Stimulated activated CD4-positive, alpha-beta T cell treated with anti-CD3 and anti-CD28 coated beads, Interleukin-15, amount 100 ng/mL, for 1 hour (primary cell): Measurements from ENCODE around the gene AR.

Source experiments
- DNase-seq, 2 donors: peaks; one replicate each; pipeline ENCODE4 v3.0.0-alpha.2; 2020; ENCODE audit warnings: low read depth in 1 of 2, low spot score in 1 of 2

Gene AR, protein sequence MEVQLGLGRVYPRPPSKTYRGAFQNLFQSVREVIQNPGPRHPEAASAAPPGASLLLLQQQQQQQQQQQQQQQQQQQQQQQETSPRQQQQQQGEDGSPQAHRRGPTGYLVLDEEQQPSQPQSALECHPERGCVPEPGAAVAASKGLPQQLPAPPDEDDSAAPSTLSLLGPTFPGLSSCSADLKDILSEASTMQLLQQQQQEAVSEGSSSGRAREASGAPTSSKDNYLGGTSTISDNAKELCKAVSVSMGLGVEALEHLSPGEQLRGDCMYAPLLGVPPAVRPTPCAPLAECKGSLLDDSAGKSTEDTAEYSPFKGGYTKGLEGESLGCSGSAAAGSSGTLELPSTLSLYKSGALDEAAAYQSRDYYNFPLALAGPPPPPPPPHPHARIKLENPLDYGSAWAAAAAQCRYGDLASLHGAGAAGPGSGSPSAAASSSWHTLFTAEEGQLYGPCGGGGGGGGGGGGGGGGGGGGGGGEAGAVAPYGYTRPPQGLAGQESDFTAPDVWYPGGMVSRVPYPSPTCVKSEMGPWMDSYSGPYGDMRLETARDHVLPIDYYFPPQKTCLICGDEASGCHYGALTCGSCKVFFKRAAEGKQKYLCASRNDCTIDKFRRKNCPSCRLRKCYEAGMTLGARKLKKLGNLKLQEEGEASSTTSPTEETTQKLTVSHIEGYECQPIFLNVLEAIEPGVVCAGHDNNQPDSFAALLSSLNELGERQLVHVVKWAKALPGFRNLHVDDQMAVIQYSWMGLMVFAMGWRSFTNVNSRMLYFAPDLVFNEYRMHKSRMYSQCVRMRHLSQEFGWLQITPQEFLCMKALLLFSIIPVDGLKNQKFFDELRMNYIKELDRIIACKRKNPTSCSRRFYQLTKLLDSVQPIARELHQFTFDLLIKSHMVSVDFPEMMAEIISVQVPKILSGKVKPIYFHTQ

GRCh38 chrX:67543818-67544217, at the start of gene AR:
Gene AR, plus strand, starts transcription at chrX:67544021. Its CDS starts 1,126 bp downstream, at chrX:67545147.
- DNase-seq, result no peak

- no peak for DNase-seq
Measured at GRCh38 chrX:67500617-67501016, 43.2 kb upstream of the AR start.

GRCh38 chrX:67503004-67503403, 40.8 kb upstream of the AR start:
- no peak for DNase-seq

GRCh38 chrX:67503453-67503852, 40.4 kb upstream of the AR start:
- DNase-seq, result no peak

- no peak for DNase-seq
Measured at GRCh38 chrX:67520671-67521070, 23.1 kb upstream of the AR start.

DNA sequence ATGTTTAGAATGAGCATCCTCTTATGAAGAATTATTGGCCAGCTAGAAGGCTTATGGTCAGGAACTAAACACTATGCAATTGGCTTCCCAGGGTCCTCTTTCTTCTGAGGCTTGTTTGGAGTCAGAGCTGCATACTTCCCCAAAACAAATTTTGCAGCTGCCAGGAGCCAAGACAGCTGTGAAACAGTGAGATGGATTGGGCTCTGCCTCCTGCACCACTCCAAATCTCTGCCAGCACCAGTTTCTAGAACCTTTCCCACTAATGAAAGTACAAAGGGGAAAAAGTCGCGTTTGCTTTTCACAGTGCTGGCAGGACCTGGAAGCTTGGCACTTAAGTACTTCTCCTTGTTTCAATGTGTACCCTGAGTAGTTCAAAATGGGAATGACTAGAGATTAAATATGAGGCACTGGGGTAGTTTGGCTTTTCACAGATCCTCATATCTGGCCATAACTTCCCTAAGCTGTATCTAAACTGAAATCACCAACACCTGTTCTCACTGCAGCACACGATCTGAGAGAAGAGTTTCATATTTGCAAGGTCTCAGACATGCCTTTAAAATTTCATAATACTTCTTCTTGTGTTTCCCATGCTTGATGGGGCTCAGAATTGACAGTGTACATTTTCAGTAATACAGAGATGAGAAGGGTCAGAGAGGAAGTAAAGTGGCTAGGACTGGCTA, 20.7 kb upstream of the AR start:
- DNase-seq, result no peak

DNA sequence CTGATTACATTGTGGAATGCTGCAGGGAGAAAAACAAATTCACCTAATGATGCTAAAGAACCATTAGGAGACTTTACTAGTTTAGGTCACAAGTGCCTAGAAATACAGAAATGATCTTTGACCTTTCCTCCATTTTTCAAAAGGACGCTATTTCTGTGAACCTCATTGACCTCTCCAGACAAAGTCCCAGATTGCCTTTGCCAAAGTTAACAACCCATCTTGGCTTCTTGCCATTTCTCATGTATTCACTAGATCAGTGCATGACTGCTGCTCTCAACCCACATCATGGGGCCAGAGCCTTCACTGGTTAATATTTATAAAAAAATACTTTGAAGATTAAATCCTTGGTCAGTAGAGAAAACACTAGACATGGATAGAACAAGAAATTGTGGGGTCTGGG, 19.9 kb upstream of the AR start:
- no peak for DNase-seq

DNA sequence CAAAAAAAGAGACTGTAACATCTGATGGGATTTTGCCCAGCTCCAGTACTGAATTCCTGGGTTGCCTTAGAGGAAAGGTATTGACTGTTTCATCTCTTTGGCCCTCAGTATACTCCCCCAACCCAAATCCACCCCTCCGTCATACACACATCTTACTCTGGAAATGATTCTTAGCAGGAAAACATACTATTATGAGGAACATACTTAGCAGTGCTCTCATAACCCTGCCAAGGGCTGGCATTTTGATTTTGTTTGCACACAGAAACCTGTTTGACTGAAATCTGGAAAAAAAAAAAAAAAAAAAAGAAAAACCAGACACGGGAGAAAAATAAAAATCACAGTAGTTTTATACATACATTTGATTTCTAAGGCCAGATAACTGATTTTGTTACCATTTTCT, 19.4 kb upstream of the AR start:
- no peak for DNase-seq

- no peak for DNase-seq
Measured at GRCh38 chrX:67524950-67525691, 18.7 kb upstream of the AR start.

- no peak for DNase-seq
Measured at GRCh38 chrX:67536564-67536963, 7.3 kb upstream of the AR start.

DNA sequence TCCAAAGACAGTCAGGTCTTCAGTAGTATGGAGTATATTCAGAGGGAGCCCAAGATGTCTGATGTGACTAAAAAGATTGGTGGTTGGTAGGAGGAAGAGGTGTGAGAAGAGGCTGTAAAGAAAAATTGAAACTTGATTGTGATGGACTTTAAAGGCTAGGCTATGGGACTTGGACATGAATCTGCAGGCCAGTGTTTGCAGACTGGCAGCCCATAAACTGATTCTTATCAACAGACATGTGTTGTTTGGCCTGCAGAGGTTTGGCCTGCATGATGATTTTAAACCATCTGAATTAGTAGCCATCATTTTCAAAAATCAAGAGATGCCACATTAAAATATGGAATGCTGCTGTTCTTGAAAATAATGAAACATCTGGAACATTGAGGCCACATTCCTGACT, 5.4 kb upstream of the AR start:
- DNase-seq, result no peak

- no peak for DNase-seq
Measured at GRCh38 chrX:67544281-67545035, 637 bp downstream of the AR start.

DNA sequence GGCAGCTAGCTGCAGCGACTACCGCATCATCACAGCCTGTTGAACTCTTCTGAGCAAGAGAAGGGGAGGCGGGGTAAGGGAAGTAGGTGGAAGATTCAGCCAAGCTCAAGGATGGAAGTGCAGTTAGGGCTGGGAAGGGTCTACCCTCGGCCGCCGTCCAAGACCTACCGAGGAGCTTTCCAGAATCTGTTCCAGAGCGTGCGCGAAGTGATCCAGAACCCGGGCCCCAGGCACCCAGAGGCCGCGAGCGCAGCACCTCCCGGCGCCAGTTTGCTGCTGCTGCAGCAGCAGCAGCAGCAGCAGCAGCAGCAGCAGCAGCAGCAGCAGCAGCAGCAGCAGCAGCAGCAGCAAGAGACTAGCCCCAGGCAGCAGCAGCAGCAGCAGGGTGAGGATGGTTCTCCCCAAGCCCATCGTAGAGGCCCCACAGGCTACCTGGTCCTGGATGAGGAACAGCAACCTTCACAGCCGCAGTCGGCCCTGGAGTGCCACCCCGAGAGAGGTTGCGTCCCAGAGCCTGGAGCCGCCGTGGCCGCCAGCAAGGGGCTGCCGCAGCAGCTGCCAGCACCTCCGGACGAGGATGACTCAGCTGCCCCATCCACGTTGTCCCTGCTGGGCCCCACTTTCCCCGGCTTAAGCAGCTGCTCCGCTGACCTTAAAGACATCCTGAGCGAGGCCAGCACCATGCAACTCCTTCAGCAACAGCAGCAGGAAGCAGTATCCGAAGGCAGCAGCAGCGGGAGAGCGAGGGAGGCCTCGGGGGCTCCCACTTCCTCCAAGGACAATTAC, 1.4 kb downstream of the AR start:
- DNase-seq, result no peak

DNA sequence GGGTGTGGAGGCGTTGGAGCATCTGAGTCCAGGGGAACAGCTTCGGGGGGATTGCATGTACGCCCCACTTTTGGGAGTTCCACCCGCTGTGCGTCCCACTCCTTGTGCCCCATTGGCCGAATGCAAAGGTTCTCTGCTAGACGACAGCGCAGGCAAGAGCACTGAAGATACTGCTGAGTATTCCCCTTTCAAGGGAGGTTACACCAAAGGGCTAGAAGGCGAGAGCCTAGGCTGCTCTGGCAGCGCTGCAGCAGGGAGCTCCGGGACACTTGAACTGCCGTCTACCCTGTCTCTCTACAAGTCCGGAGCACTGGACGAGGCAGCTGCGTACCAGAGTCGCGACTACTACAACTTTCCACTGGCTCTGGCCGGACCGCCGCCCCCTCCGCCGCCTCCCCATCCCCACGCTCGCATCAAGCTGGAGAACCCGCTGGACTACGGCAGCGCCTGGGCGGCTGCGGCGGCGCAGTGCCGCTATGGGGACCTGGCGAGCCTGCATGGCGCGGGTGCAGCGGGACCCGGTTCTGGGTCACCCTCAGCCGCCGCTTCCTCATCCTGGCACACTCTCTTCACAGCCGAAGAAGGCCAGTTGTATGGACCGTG, 2.2 kb downstream of the AR start:
- DNase-seq, result no peak

GRCh38 chrX:67546496-67547423, 2.9 kb downstream of the AR start:
- DNase-seq, result no peak

DNA sequence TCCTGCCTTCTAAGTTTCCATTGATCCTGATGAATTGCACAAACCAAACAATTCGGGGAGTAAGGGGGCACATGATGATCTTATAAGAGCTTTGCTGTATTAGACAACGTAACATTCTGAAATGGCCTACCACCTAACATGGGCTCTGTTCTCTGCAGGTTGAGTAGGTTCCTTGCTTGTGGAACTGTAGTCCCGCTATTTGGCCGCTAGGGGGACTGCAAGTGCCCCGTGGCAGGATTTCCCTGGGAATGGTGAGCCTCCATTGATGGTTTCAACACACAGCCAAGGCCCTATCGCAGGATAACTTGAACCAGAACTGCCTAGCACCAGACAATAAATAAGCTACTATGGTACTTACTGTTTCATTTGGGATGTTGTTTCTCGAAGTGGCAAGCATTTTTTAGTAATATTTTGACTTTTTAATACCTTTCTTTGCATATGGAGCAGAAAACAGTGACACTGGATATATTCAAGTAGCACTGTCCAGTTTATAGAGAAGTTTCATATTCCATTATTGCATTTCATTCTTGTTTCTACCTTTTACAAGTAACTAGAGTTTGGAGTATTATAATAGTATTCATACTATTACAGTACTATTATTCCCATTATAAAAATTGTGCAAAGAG, 11.9 kb downstream of the AR start:
- DNase-seq, result no peak

DNA sequence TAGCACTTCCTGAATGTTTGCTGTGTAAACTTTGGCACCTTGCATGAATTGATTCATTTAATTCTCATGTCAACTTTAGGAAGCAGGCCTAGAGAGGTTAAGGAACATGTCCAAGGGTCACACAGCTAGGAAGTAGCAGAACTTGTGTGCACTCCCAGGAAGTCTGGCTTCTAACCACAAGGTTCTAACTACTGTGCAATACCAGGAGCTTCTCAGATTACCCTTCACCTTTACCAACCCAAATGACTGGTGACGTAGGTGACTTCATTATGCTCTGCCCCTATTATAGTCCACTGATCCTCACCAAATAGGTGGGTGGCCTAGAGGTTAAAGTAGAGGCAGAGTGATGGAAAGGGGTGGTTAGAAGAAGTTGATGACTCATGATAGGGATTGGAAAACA, 14.4 kb downstream of the AR start:
- no peak for DNase-seq
